Common myeloid progenitor, CD34-positive (primary cell): Measurements from ENCODE around the gene C6.

ENCODE experiments used
- CTCF ChIA-PET: fragments of 350-600 bp; sonication (Branson Sonifier 250); formaldehyde crosslinking; loops from one replicate; lab custom pipeline; 2021; ENCODE audit warnings: antibody characterized with exemption; lab: Charles Lee
- POLR2A ChIA-PET: fragments of 350-600 bp; sonication (Branson Sonifier 250); formaldehyde crosslinking; loops from one replicate; lab custom pipeline; 2021; ENCODE audit warnings: antibody characterized with exemption; lab: Charles Lee
- DNase-seq, 3 donors: peaks; one replicate each; pipeline versions ENCODE4 v3.0.0 to v3.0.0-alpha.2; 2013
- H3K27ac ChIP-seq, 2 experiments: 1 replicate in 1 of 2; 2 replicates in 1 of 2; pipeline ENCODE4 v1.7.0; 2013; ENCODE audit warnings: inconsistent platforms in 2 of 2, low read length in 2 of 2, mild to moderate bottlenecking in 2 of 2, low read depth in 1 of 2, moderate library complexity in 1 of 2; ENCODE audit not compliant: severe bottlenecking in 2 of 2, insufficient read depth in 1 of 2, poor library complexity in 1 of 2
- H3K27me3 ChIP-seq, 5 experiments: replicated peaks in 2 of 5; 1 replicate in 3 of 5; 2 replicates in 2 of 5; pipeline versions ENCODE4 v1.6.1 to v1.7.0; 2013; ENCODE audit warnings: low read length in 4 of 5, mild to moderate bottlenecking in 2 of 5, moderate library complexity in 2 of 5, inconsistent platforms in 1 of 5; ENCODE audit not compliant: insufficient read depth in 5 of 5, control insufficient read depth in 4 of 5
- H3K36me3 ChIP-seq, 4 experiments: 1 replicate in 2 of 4; 2 replicates in 2 of 4; pipeline versions ENCODE4 v1.6.1 to v1.7.0; 2013; ENCODE audit warnings: low read length in 3 of 4, control low read depth in 1 of 4, mild to moderate bottlenecking in 1 of 4; ENCODE audit not compliant: control insufficient read depth in 4 of 4, insufficient read depth in 4 of 4
- H3K4me1 ChIP-seq, 4 experiments: 1 replicate in 3 of 4; 2 replicates in 1 of 4; pipeline versions ENCODE4 v1.6.1 to v1.7.1; 2013; ENCODE audit warnings: low read length in 3 of 4, mild to moderate bottlenecking in 3 of 4, control low read depth in 1 of 4, inconsistent platforms in 1 of 4, moderate library complexity in 1 of 4; ENCODE audit not compliant: control insufficient read depth in 4 of 4, insufficient read depth in 4 of 4; ENCODE audit errors: control extremely low read depth in 1 of 4
- H3K4me3 ChIP-seq, 7 experiments: 1 replicate in 4 of 7; 2 replicates in 3 of 7; pipeline versions ENCODE4 v1.5.1 to v1.7.0; 2013; ENCODE audit warnings: mild to moderate bottlenecking in 7 of 7, low read length in 6 of 7, moderate library complexity in 6 of 7, inconsistent platforms in 2 of 7, low read depth in 2 of 7, control low read depth in 1 of 7; ENCODE audit not compliant: insufficient read depth in 4 of 7, control insufficient read depth in 1 of 7; ENCODE audit errors: extremely low read depth in 1 of 7
- H3K9me3 ChIP-seq, 5 experiments: 1 replicate in 4 of 5; 2 replicates in 1 of 5; pipeline versions ENCODE4 v1.6.1 to v1.7.1; 2013; ENCODE audit warnings: low read length in 4 of 5, mild to moderate bottlenecking in 2 of 5, inconsistent platforms in 1 of 5, low read depth in 1 of 5, moderate library complexity in 1 of 5; ENCODE audit not compliant: control insufficient read depth in 4 of 5, insufficient read depth in 2 of 5; ENCODE audit errors: control extremely low read depth in 1 of 5
- WGBS: methylation state at CpG from one replicate; pipeline ENCODE4 v1.1.5; 2013; ENCODE audit not compliant: insufficient coverage; 5-methylcytosine and 5-hydroxymethylcytosine counted together

The C6 gene

DNA sequence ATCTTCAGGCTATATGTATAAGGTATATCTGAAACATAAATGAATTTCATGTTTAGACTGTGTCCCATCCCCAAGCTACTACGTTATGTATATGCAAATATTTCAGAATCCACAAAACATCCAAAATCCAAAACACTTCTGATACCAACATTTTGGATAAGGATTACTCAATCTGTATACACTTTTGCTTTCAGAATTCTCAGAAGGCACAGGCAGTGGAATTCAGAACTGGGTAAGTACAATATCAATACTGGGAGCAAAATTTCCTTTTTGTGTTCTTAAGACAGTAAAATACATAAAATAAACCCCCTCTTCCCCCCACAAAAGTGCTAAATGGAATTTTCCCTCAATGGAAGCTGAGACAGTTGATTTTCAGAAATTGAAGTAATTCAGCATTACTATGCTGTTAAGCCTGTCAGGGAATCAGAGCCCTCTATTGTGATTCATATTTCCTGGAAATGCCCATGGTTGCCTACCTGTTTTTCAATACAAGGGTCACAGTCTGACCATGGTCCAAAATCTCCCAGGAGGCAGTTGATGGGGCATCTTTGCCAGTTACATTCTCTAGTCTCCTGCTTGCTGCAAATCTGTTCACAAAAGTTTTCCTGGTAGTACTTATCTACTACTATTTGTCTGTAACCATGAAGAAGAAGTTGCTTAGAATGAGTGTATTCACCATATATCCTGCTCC is 12.1 kb downstream of the C6 start:
- ChIA-PET CTCF (no interaction called here), POLR2A (no interaction called here)
- no peaks in the 10 kb centered on the region for H3K27me3 ChIP-seq
- peaks cover 0 to 5% (median 0%) of the 10 kb centered on the region in 5 experiments for H3K9me3 ChIP-seq
- H3K36me3 ChIP-seq: no peaks in the 10 kb centered on the region
- no peaks in the 10 kb centered on the region for H3K4me1 ChIP-seq
- WGBS: no CpG with 5 or more reads among the region's 1 CpG
- H3K27ac ChIP-seq: no peak overlapping the region
- no peak overlapping the region for H3K4me3 ChIP-seq
- no peak for DNase-seq

DNA sequence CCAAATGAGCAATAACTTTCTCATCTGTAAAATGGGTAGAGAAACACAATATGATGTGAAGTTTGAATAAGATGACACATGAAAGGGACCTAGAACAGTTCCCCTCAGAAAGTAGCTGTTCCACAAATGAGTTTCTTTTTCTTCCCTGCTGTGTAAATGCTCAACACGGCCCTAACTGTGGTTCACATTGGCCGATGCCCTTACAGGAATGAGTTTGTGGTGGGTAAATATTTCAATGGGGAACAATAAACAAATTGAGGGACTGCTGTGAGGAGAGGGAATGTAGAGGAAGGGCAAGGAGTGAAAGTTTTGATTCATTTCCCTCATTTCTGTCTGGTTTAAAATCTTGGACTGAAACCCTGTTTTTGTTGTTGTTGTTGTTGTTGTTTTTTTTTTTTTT is 12.8 kb downstream of the C6 start:
- Histone ChIP-seq H3K9me3 (peaks cover 0 to 5% (median 0%) of the 10 kb centered on the region in 5 experiments), H3K27ac (no peak overlapping the region), H3K4me3 (no peak overlapping the region), H3K27me3 (no peaks in the 10 kb centered on the region), H3K4me1 (no peaks in the 10 kb centered on the region), H3K36me3 (no peaks in the 10 kb centered on the region)
- ChIA-PET POLR2A (no interaction called here), CTCF (no interaction called here)
- no CpG with 5 or more reads among the region's 2 CpGs for WGBS
- DNase-seq: no peak

DNA sequence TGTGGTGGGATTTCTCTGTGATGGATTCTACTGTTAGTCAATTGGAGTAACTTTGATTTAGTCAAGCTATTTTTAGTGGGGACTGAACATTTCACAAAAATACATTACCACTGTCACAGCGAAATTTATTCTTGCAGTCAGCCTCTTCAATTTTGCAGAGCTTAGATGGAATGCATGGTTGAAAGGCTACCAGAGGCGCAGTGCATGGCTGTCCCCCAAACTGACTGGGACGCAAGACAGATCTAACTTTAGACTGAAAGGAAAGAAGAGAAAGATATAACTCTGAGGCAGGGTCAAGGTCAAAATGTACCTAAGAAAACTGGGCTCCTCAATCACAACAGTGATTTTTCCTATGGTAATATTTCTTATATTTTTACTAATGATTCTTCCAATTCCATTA is 13.7 kb downstream of the C6 start:
- no peak for DNase-seq
- Histone ChIP-seq H3K4me1 (no peaks in the 10 kb centered on the region), H3K9me3 (peaks cover 0 to under 1% (median 0%) of the 10 kb centered on the region in 5 experiments), H3K4me3 (no peak overlapping the region), H3K27ac (no peak overlapping the region), H3K36me3 (no peaks in the 10 kb centered on the region), H3K27me3 (no peaks in the 10 kb centered on the region)
- 74% methylated on average over 2 of the region's 3 CpGs for WGBS
- ChIA-PET CTCF (no interaction called here), POLR2A (no interaction called here)

GRCh38 chr5:41196197-41196596 is 17.1 kb downstream of the C6 start:
- Histone ChIP-seq H3K27me3 (no peaks in the 10 kb centered on the region), H3K36me3 (no peaks in the 10 kb centered on the region), H3K27ac (no peak overlapping the region), H3K4me3 (no peak overlapping the region), H3K9me3 (no peaks in the 10 kb centered on the region), H3K4me1 (no peaks in the 10 kb centered on the region)
- ChIA-PET CTCF (no interaction called here), POLR2A (no interaction called here)
- DNase-seq: no peak
- WGBS: no CpG with 5 or more reads among the region's 2 CpGs

GRCh38 chr5:41195228-41195627 is 18.1 kb downstream of the C6 start:
- no CpG with 5 or more reads among the region's 1 CpG for WGBS
- Histone ChIP-seq H3K27ac (no peak overlapping the region), H3K9me3 (no peaks in the 10 kb centered on the region), H3K4me1 (no peaks in the 10 kb centered on the region), H3K4me3 (no peak overlapping the region), H3K27me3 (no peaks in the 10 kb centered on the region), H3K36me3 (no peaks in the 10 kb centered on the region)
- POLR2A ChIA-PET: no interaction called here
- CTCF ChIA-PET: no interaction called here
- DNase-seq: no peak

DNA sequence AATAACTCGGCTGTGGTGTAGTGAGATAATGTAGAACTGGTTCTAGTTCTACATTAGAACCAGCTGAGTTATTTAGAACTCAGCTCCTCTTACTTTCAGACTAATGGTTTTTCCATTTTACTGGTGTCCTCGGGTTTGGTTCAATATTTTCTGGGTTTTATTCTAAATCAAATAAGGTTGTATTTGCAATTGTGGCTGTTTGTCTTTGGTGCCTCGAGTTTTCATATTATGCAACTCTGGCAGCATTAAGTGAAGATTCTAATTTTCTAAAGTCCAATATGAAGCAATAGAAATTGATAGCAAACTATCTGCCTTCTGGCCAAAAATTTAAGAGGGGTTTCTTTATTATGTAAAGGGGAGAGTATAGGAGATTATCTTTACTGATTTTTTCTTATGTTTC is 19.0 kb downstream of the C6 start:
- Histone ChIP-seq H3K27ac (no peak overlapping the region), H3K27me3 (no peaks in the 10 kb centered on the region), H3K36me3 (no peaks in the 10 kb centered on the region), H3K9me3 (no peaks in the 10 kb centered on the region), H3K4me1 (no peaks in the 10 kb centered on the region), H3K4me3 (no peak overlapping the region)
- 100% methylated on average over 1 of the region's 3 CpGs for WGBS
- DNase-seq: no peak
- CTCF ChIA-PET: no interaction called here
- POLR2A ChIA-PET: no interaction called here

DNA sequence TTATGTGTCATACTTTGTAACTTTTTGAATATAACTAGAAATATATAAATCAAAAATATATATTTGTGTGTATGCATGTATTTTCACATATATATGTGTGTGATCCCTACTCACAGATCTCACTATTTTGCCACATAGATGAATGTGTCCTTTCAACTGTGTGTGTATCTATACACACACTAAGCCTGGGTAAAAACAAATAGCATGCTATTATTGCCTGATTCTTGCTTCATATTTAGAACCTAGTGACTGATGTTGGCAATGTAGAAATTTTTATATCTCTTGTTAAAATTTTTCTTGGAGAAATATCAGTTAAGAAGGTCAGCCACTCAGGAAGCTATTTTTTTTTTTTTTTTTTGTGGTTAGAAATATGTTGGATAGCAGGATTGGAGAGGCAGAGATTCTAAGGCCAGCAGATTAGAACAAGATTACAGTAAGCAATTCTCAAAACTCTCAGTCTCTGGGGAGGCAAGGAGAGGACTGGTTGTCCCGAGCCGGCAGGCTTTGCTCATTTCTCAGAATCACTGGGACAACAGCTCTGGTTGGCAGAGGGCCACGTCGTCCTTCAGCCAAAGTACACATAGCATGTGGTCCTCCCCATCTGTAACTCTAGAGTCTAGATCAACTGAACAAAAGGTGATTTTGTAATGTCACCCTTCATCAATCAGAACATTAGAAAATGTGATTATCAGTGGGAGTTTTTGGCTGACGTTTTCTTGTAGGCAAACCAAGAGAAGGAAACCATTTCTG is 19.7 kb downstream of the C6 start:
- Histone ChIP-seq H3K9me3 (no peaks in the 10 kb centered on the region), H3K36me3 (no peaks in the 10 kb centered on the region), H3K27ac (no peak overlapping the region), H3K27me3 (no peaks in the 10 kb centered on the region), H3K4me1 (no peaks in the 10 kb centered on the region), H3K4me3 (no peak overlapping the region)
- CTCF ChIA-PET: no interaction called here
- DNase-seq: no peak
- POLR2A ChIA-PET: no interaction called here
- WGBS: 90% methylated on average over 4 of the region's 5 CpGs
